H9 (cell line): ENCODE measurements around the gene RIMBP2. TPM values are rescaled to one million over a fixed set of nuclear protein-coding genes. Genes with fewer than 3 reads are reported as not detected.

Source experiments
- DNase-seq: peaks from one replicate; pipeline ENCODE4 v3.0.0-alpha.2; 2017
- H2AFZ ChIP-seq: one replicate; pipeline ENCODE4 v1.6.1; 2013; ENCODE audit warnings: mild to moderate bottlenecking, low read length, control low read depth, moderate library complexity
- H2AK5ac ChIP-seq: 2 replicates; pipeline ENCODE4 v1.6.1; 2013; ENCODE audit warnings: low read length, control low read depth, mixed read lengths; ENCODE audit not compliant: insufficient read length
- H2BK120ac ChIP-seq: one replicate; pipeline ENCODE4 v1.6.1; 2013; ENCODE audit warnings: low read depth, mild to moderate bottlenecking, low read length, control low read depth, inconsistent platforms; ENCODE audit not compliant: poor library complexity, severe bottlenecking
- H2BK12ac ChIP-seq: 2 replicates; pipeline ENCODE4 v1.6.1; 2013; ENCODE audit warnings: low read length, control low read depth, mixed read lengths, low read depth; ENCODE audit not compliant: insufficient read length
- H2BK15ac ChIP-seq: 2 replicates; pipeline ENCODE4 v1.6.1; 2013; ENCODE audit warnings: low read depth, low read length, control low read depth
- H2BK20ac ChIP-seq: one replicate; pipeline ENCODE4 v1.6.1; 2013; ENCODE audit warnings: low read depth, mild to moderate bottlenecking, low read length, control low read depth, inconsistent platforms; ENCODE audit not compliant: poor library complexity, severe bottlenecking
- H2BK5ac ChIP-seq: 2 replicates; pipeline ENCODE4 v1.6.1; 2013; ENCODE audit warnings: low read length, control low read depth, mixed read lengths; ENCODE audit not compliant: insufficient read length
- H3K14ac ChIP-seq: 2 replicates; pipeline ENCODE4 v1.6.1; 2013; ENCODE audit warnings: low read length, control low read depth; ENCODE audit not compliant: insufficient read depth
- H3K18ac ChIP-seq: 2 replicates; pipeline ENCODE4 v1.6.1; 2013; ENCODE audit warnings: low read depth, mild to moderate bottlenecking, mixed read lengths, low read length, control low read depth; ENCODE audit not compliant: insufficient read length
- H3K23ac ChIP-seq: 2 replicates; pipeline ENCODE4 v1.6.1; 2013; ENCODE audit warnings: low read length, control low read depth, mixed read lengths, low read depth; ENCODE audit not compliant: insufficient read length
- H3K23me2 ChIP-seq: 2 replicates; pipeline ENCODE4 v1.6.1; 2013; ENCODE audit warnings: low read depth, mild to moderate bottlenecking, mixed read lengths, low read length, control low read depth; ENCODE audit not compliant: insufficient read length, poor library complexity, severe bottlenecking
- H3K27ac ChIP-seq: 2 replicates; pipeline ENCODE4 v1.5.1; 2013; ENCODE audit warnings: low read length, control low read depth, mixed read lengths, low read depth; ENCODE audit not compliant: insufficient read length
- H3K27me3 ChIP-seq: 2 replicates; pipeline ENCODE4 v1.6.1; 2013; ENCODE audit warnings: low read length, control low read depth, inconsistent platforms; ENCODE audit not compliant: insufficient read depth
- H3K4ac ChIP-seq: 2 replicates; pipeline ENCODE4 v1.6.1; 2013; ENCODE audit warnings: low read depth, mild to moderate bottlenecking, control low read depth, inconsistent platforms, low read length, moderate library complexity
- H3K4me1 ChIP-seq: 2 replicates; pipeline ENCODE4 v1.6.1; 2013; ENCODE audit warnings: low read length, control low read depth, inconsistent platforms; ENCODE audit not compliant: insufficient read depth
- H3K4me2 ChIP-seq: 2 replicates; pipeline ENCODE4 v1.6.1; 2013; ENCODE audit warnings: low read length, control low read depth, mixed read lengths; ENCODE audit not compliant: insufficient read length, insufficient read depth
- H3K56ac ChIP-seq: 2 replicates; pipeline ENCODE4 v1.6.1; 2013; ENCODE audit warnings: low read depth, mild to moderate bottlenecking, mixed read lengths, low read length, control low read depth; ENCODE audit not compliant: insufficient read length
- H3K79me1 ChIP-seq: 2 replicates; pipeline ENCODE4 v1.6.1; 2013; ENCODE audit warnings: low read depth, mild to moderate bottlenecking, moderate library complexity, low read length, control low read depth, inconsistent platforms; ENCODE audit not compliant: insufficient read depth, poor library complexity, severe bottlenecking
- H3K79me2 ChIP-seq: 2 replicates; pipeline ENCODE4 v1.6.1; 2013; ENCODE audit warnings: low read length, control low read depth, inconsistent platforms; ENCODE audit not compliant: insufficient read depth
- H3K9ac ChIP-seq: 2 replicates; pipeline ENCODE4 v1.6.1; 2013; ENCODE audit warnings: low read length, control low read depth, mixed read lengths; ENCODE audit not compliant: insufficient read length; ENCODE audit errors: extremely low read depth
- H3K9me3 ChIP-seq: one replicate; pipeline ENCODE4 v1.6.1; 2013; ENCODE audit warnings: low read depth, low read length, inconsistent platforms; ENCODE audit not compliant: control insufficient read depth
- H3T11ph ChIP-seq: one replicate; pipeline ENCODE4 v1.6.1; 2013; ENCODE audit warnings: mild to moderate bottlenecking, low read length, control low read depth, inconsistent platforms
- H4K20me1 ChIP-seq: one replicate; pipeline ENCODE4 v1.6.1; 2013; ENCODE audit not compliant: control insufficient read depth, insufficient read length, insufficient read depth
- H4K5ac ChIP-seq: 2 replicates; pipeline ENCODE4 v1.6.1; 2013; ENCODE audit warnings: low read depth, mild to moderate bottlenecking, mixed read lengths, low read length, control low read depth; ENCODE audit not compliant: insufficient read length
- H4K8ac ChIP-seq: replicated peaks from 2 replicates; pipeline ENCODE4 v1.6.1; 2013; ENCODE audit warnings: low read length, control low read depth, mixed read lengths, low read depth; ENCODE audit not compliant: insufficient read length
- H4K91ac ChIP-seq: 2 replicates; pipeline ENCODE4 v1.6.1; 2013; ENCODE audit warnings: low read depth, mild to moderate bottlenecking, moderate library complexity, mixed read lengths, low read length, control low read depth; ENCODE audit not compliant: insufficient read length
- H3K27ac Mint-ChIP-seq, 3 experiments: 2 replicates in 2 of 3; 3 replicates in 1 of 3; pipeline ENCODE4 v1.8.0; 2020 to 2021; ENCODE audit warnings: mixed read lengths in 3 of 3, mild to moderate bottlenecking in 1 of 3, moderate library complexity in 1 of 3
- H3K27me3 Mint-ChIP-seq: 2 replicates; pipeline ENCODE4 v1.8.0; 2021; ENCODE audit warnings: low read depth, mild to moderate bottlenecking, moderate library complexity, mixed read lengths
- H3K36me3 Mint-ChIP-seq, 3 experiments: 2 replicates in 2 of 3; 3 replicates in 1 of 3; pipeline ENCODE4 v1.8.0; 2020 to 2021; ENCODE audit warnings: low read depth in 3 of 3, mixed read lengths in 3 of 3; ENCODE audit not compliant: insufficient read depth in 1 of 3
- H3K4me1 Mint-ChIP-seq, 2 experiments: 2 replicates each; pipeline ENCODE4 v1.8.0; 2020; ENCODE audit warnings: mixed read lengths in 2 of 2
- H3K4me3 Mint-ChIP-seq, 2 experiments: 2 replicates in 1 of 2; 3 replicates in 1 of 2; pipeline ENCODE4 v1.8.0; 2020 to 2021; ENCODE audit warnings: mild to moderate bottlenecking in 2 of 2, mixed read lengths in 2 of 2, moderate library complexity in 1 of 2
- H3K9me3 Mint-ChIP-seq, 2 experiments: 2 replicates in 1 of 2; 3 replicates in 1 of 2; pipeline ENCODE4 v1.8.0; 2020; ENCODE audit warnings: mild to moderate bottlenecking in 2 of 2, mixed read lengths in 2 of 2, moderate library complexity in 1 of 2
- WGBS: extraction: QIAGEN DNeasy Blood & Tissue Kit; methylation state at CpG from one replicate; pipeline ENCODE4 v1.1.7; 2013; ENCODE audit warnings: missing lambda C conversion rate, low lambda C conversion rate, mixed read lengths; ENCODE audit not compliant: insufficient read length; ENCODE audit errors: extremely low coverage; 5-methylcytosine and 5-hydroxymethylcytosine counted together
- total RNA-seq: library from RNA; stranded (reverse); gene quantifications from 2 replicates; pipeline ENCODE4 v1.2.1, GENCODE V29; 2021
- TF ChIP-seq, protein P1 (sequence below): fragments of 200-600 bp; sonication (generic); conservative IDR thresholded peaks from 3 replicates; pipeline ENCODE4 v1.8.0; 2021; ENCODE audit warnings: antibody characterized with exemption, mild to moderate bottlenecking

The RIMBP2 gene
- total RNA-seq, 1 experiment from 2014 or later, result 0.70 TPM

DNA sequence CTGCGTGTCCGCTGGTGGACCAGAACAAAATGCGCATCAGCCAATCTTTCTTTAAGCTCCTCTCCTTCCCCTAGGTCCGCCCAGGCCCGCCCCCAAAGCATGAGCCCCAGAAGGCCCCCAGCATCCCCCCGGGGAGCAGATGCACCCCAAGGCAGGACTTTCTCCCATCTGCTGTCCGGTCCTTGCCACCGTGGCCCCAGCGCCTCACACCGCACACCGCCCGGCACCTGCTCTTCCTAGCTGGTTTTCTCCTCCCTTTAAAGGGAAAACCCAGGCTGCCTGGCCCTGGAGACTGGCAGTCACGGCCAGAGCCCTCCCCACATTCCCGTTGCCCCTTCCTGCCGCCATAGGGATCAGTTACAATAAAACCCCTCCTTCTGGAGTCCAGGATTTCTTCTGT is 30.2 kb downstream of the RIMBP2 start:
- TF ChIP-seq, protein P1, sequence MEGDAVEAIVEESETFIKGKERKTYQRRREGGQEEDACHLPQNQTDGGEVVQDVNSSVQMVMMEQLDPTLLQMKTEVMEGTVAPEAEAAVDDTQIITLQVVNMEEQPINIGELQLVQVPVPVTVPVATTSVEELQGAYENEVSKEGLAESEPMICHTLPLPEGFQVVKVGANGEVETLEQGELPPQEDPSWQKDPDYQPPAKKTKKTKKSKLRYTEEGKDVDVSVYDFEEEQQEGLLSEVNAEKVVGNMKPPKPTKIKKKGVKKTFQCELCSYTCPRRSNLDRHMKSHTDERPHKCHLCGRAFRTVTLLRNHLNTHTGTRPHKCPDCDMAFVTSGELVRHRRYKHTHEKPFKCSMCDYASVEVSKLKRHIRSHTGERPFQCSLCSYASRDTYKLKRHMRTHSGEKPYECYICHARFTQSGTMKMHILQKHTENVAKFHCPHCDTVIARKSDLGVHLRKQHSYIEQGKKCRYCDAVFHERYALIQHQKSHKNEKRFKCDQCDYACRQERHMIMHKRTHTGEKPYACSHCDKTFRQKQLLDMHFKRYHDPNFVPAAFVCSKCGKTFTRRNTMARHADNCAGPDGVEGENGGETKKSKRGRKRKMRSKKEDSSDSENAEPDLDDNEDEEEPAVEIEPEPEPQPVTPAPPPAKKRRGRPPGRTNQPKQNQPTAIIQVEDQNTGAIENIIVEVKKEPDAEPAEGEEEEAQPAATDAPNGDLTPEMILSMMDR, result no peak
- Histone ChIP-seq H3K14ac (no peak overlapping the region), H3K27ac (no peak overlapping the region)

More for the DNA sequence above, 30.2 kb downstream of the RIMBP2 start:
- no peak overlapping the region for H4K5ac ChIP-seq
- H3K23ac ChIP-seq, result no peak overlapping the region
- DNase-seq, result no peak
- H3K9me3 ChIP-seq, result no peaks in the 10 kb centered on the region
- no peak overlapping the region for H2BK12ac ChIP-seq
- H3K27me3 ChIP-seq, result no peaks in the 10 kb centered on the region
- Mint-ChIP-seq H3K27ac (no peak overlapping the region; a peak in 2 of 7 replicates), H3K9me3 (no peaks in the 10 kb centered on the region), H3K36me3 (no peaks in the 10 kb centered on the region), H3K4me3 (no peak overlapping the region), H3K27me3 (peaks cover 32% of the 10 kb centered on the region), H3K4me1 (peaks cover 3 to 9% of the 10 kb centered on the region in 2 experiments)
- no peak overlapping the region for H3K56ac ChIP-seq
- H4K8ac ChIP-seq, result no peak overlapping the region
- no peak overlapping the region for H3K9ac ChIP-seq
- no peak overlapping the region for H2BK120ac ChIP-seq
- H2AK5ac ChIP-seq, result no peak overlapping the region
- no peak overlapping the region for H2BK20ac ChIP-seq
- WGBS, result no CpG with 5 or more reads among the region's 15 CpGs
- no peak overlapping the region for H3K4ac ChIP-seq
- no peak overlapping the region for H4K91ac ChIP-seq
- H2AFZ ChIP-seq, result no peak overlapping the region
- no peak overlapping the region for H3T11ph ChIP-seq
- H2BK5ac ChIP-seq, result no peak overlapping the region
- H3K4me1 ChIP-seq, result no peaks in the 10 kb centered on the region
- no peaks in the 10 kb centered on the region for H4K20me1 ChIP-seq
- H2BK15ac ChIP-seq, result no peak overlapping the region
- no peaks in the 10 kb centered on the region for H3K79me2 ChIP-seq
- no peaks in the 10 kb centered on the region for H3K23me2 ChIP-seq
- no peaks in the 10 kb centered on the region for H3K79me1 ChIP-seq
- H3K18ac ChIP-seq, result no peak overlapping the region
- H3K4me2 ChIP-seq, result no peak overlapping the region
